HCT116 (cell line): ENCODE measurements around the gene FTO. TPM values are rescaled to one million over a fixed set of nuclear protein-coding genes. Genes with fewer than 3 reads are reported as not detected.

ENCODE experiments used
- ATAC-seq: fragments of 200-7000 bp; cut with Tn5 transposase; 2 replicates; pipeline ENCODE4 v1.9.1; 2020; ENCODE audit warnings: mild to moderate bottlenecking, moderate library complexity
- BruUV-seq: library from RNA; stranded (reverse); fragments of 400-500 nt; replicated peaks from 2 replicates; lab custom pipeline; 2021; lab: Mats Ljungman, UMichigan
- CTCF ChIA-PET: fragments of 300-600 bp; sonication (Branson Sonifier 250); formaldehyde crosslinking; loops from one replicate; lab custom pipeline; 2021; ENCODE audit warnings: antibody characterized with exemption; lab: Charles Lee
- POLR2A ChIA-PET: fragments of 300-600, 350-600 bp; sonication (Branson Sonifier 250); formaldehyde crosslinking; loops from one replicate; lab custom pipeline; 2021; ENCODE audit warnings: antibody characterized with exemption; lab: Charles Lee
- RAD21 ChIA-PET, 2 experiments: fragments of 300-600 bp; sonication (Branson Sonifier 250); formaldehyde crosslinking; loops; one replicate each; lab custom pipeline; 2023; ENCODE audit warnings: low total read pairs in 2 of 2; ENCODE audit not compliant: uncharacterized antibody in 2 of 2, unreplicated experiment in 2 of 2, low non-redundant PET in 1 of 2; lab: Charles Lee
- DNase-seq: peaks from one replicate; pipeline ENCODE4 v3.0.0-alpha.2; 2010; ENCODE audit warnings: low read depth, low spot score
- H2AFZ ChIP-seq: fragments of 200-600 bp; shearing (Covaris generic), sonication (generic); 2 replicates; pipeline ENCODE4 v1.6.1; 2017; ENCODE audit warnings: low read depth, mixed run types, mixed read lengths, antibody characterized with exemption, low read length; ENCODE audit not compliant: poor library complexity, severe bottlenecking
- H3K27ac ChIP-seq: 2 replicates; pipeline ENCODE4 v1.5.1; 2012; ENCODE audit warnings: low read depth, low read length
- H3K27me3 ChIP-seq: fragments of 200-600 bp; sonication (generic); 2 replicates; pipeline ENCODE4 v1.6.1; 2016; ENCODE audit warnings: mixed run types, low read length, mixed read lengths; ENCODE audit not compliant: insufficient read depth
- H3K36me3 ChIP-seq, 2 experiments: fragments of 200-500 bp in 1 of 2; fragments of 200-600 bp in 1 of 2; sonication (Bioruptor generic) in 1 of 2; sonication (generic) in 1 of 2; 2 replicates each; pipeline versions ENCODE4 v1.5.1 to v1.6.1; 2014 to 2016; ENCODE audit warnings: low read length in 2 of 2, inconsistent platforms in 1 of 2, mixed read lengths in 1 of 2, mixed run types in 1 of 2; ENCODE audit not compliant: insufficient read depth in 2 of 2, control insufficient read depth in 1 of 2
- H3K4me1 ChIP-seq, 2 experiments: fragments of 200-600 bp in 1 of 2; sonication (generic) in 1 of 2; 2 replicates each; pipeline versions ENCODE4 v1.5.1 to v1.6.1; 2012 to 2017; ENCODE audit warnings: low read length in 2 of 2, inconsistent platforms in 1 of 2, mild to moderate bottlenecking in 1 of 2, mixed read lengths in 1 of 2, mixed run types in 1 of 2, moderate library complexity in 1 of 2; ENCODE audit not compliant: insufficient read depth in 2 of 2, control insufficient read depth in 1 of 2
- H3K4me2 ChIP-seq: fragments of 200-600 bp; sonication (generic); 2 replicates; pipeline ENCODE4 v1.6.1; 2017; ENCODE audit warnings: mixed run types, low read length, mixed read lengths
- H3K4me3 ChIP-seq, 2 experiments: fragments of 200-600 bp in 1 of 2; sonication (generic) in 1 of 2; replicated peaks in 1 of 2; 2 replicates each; pipeline ENCODE4 v1.5.1; 2011 to 2016; ENCODE audit warnings: low read length in 2 of 2, control low read depth in 1 of 2, low read depth in 1 of 2, mild to moderate bottlenecking in 1 of 2, mixed read lengths in 1 of 2, mixed run types in 1 of 2
- H3K79me2 ChIP-seq: fragments of 200-600 bp; sonication (generic); 2 replicates; pipeline ENCODE4 v1.6.1; 2017; ENCODE audit warnings: mild to moderate bottlenecking, mixed run types, low read length, moderate library complexity, mixed read lengths; ENCODE audit not compliant: insufficient read depth
- H3K9ac ChIP-seq: fragments of 200-600 bp; sonication (generic); 2 replicates; pipeline ENCODE4 v1.6.1; 2016; ENCODE audit warnings: low read length, mixed read lengths
- H3K9me2 ChIP-seq: fragments of 200-600 bp; sonication (generic), shearing (Covaris generic); 2 replicates; pipeline ENCODE4 v1.6.1; 2017; ENCODE audit warnings: mixed run types, mild to moderate bottlenecking, moderate library complexity; ENCODE audit not compliant: insufficient read depth
- H3K9me3 ChIP-seq, 2 experiments: fragments of 200-500 bp in 1 of 2; fragments of 200-600 bp in 1 of 2; sonication (Bioruptor generic) in 1 of 2; sonication (generic) in 1 of 2; 2 replicates each; pipeline ENCODE4 v1.6.1; 2014 to 2017; ENCODE audit warnings: low read length in 2 of 2, mixed read lengths in 2 of 2, inconsistent platforms in 1 of 2, low read depth in 1 of 2, mild to moderate bottlenecking in 1 of 2, mixed run types in 1 of 2, moderate library complexity in 1 of 2; ENCODE audit not compliant: control insufficient read depth in 1 of 2, insufficient read depth in 1 of 2
- H4K20me1 ChIP-seq: fragments of 200-600 bp; sonication (generic), shearing (Covaris generic); 2 replicates; pipeline ENCODE4 v1.6.1; 2017; ENCODE audit warnings: mixed run types, mild to moderate bottlenecking, moderate library complexity; ENCODE audit not compliant: insufficient read depth
- EGR1 ChIP-seq: IDR thresholded peaks from 2 replicates; pipeline ENCODE4 v1.6.1; 2012; ENCODE audit warnings: low read depth
- EZH2 ChIP-seq: fragments of 200-600 bp; sonication (generic); IDR thresholded peaks from 2 replicates; pipeline ENCODE4 v1.6.1; 2017; ENCODE audit warnings: antibody characterized with exemption, mixed run types
- EZH2phosphoT487 ChIP-seq: fragments of 200-600 bp; IDR thresholded peaks from 2 replicates; pipeline ENCODE4 v1.6.1; 2018; ENCODE audit warnings: antibody characterized with exemption, borderline replicate concordance
- POLR2AphosphoS5 ChIP-seq: IDR thresholded peaks from 2 replicates; pipeline ENCODE4 v1.6.1; 2011; ENCODE audit warnings: mild to moderate bottlenecking, low read depth, low read length, moderate library complexity
- RAD21 ChIP-seq: IDR thresholded peaks from 2 replicates; pipeline ENCODE4 v1.6.1; 2012; ENCODE audit warnings: low read depth, mild to moderate bottlenecking
- SIN3A ChIP-seq: IDR thresholded peaks from 2 replicates; pipeline ENCODE4 v1.6.1; 2012; ENCODE audit warnings: low read depth
- SP1 ChIP-seq: IDR thresholded peaks from 2 replicates; pipeline ENCODE4 v1.6.1; 2012; ENCODE audit warnings: low read depth
- SRF ChIP-seq: IDR thresholded peaks from 2 replicates; pipeline ENCODE4 v1.6.1; 2012; ENCODE audit warnings: low read depth
- YY1 ChIP-seq: IDR thresholded peaks from 2 replicates; pipeline ENCODE4 v1.6.1; 2011; ENCODE audit warnings: low read length, low read depth, moderate library complexity, mild to moderate bottlenecking; ENCODE audit not compliant: insufficient replicate concordance; ENCODE audit errors: extremely low read depth
- ZFX ChIP-seq: fragments of 450-650 bp; IDR thresholded peaks from 2 replicates; pipeline ENCODE4 v1.6.1; 2017
- ZNF274 ChIP-seq: fragments of 200-500 bp; sonication (Bioruptor generic); IDR thresholded peaks from 2 replicates; pipeline ENCODE4 v1.6.1; 2014; ENCODE audit warnings: mild to moderate bottlenecking, low read depth, low read length, inconsistent platforms
- intact Hi-C: fragments of 100-400 bp; cut with micrococcal nuclease; formaldehyde crosslinking; loops from 2 replicates; pipeline ENCODE4 v1.10.0; 2022
- total RNA-seq: library from RNA; stranded (reverse); gene quantifications from one replicate; pipeline ENCODE4 v1.2.1, GENCODE V29; 2021; ENCODE audit not compliant: unreplicated experiment
- TF ChIP-seq, protein P1 (sequence below): IDR thresholded peaks from 2 replicates; pipeline ENCODE4 v1.6.1; 2012
- TF ChIP-seq, protein P2 (sequence below), 3 experiments: fragments of 200-600 bp in 1 of 3; sonication (generic) in 1 of 3; IDR thresholded peaks in 2 of 3; conservative IDR thresholded peaks in 1 of 3; 2 replicates each; pipeline ENCODE4 v1.5.1; 2012 to 2017; ENCODE audit warnings: low read depth in 2 of 3, low read length in 2 of 3, antibody characterized with exemption in 1 of 3, borderline replicate concordance in 1 of 3, control low read depth in 1 of 3, mild to moderate bottlenecking in 1 of 3, mixed read lengths in 1 of 3, mixed run types in 1 of 3, moderate library complexity in 1 of 3; ENCODE audit not compliant: insufficient read depth in 1 of 3

The FTO gene
- total RNA-seq, 1 experiment from 2014 or later, result 55.2 TPM

DNA sequence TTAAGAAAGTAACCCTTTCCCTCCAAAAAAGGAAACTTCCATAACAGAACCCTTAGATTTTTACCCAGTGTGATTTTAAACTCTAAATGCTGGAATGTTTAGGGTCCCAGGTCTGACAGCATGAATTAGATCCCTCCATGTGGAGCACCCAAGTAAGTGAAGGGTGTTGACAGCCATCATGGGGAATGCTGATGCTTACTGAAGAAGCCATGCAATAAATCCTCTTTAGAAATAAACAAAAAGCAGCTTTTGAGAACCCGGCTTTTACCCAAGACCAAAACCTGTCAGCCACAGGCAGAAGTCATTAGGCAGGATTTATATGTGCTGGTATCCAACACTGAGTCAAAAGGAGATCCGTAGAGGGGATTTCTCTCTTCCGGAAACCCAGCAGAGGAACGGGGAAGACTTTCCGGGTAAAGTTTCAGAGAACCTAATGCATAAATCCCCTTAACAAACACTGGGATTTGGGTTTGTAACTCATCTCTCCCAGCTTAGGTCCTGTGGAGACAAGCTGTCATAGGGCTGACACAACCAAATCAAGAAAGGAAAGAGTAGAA lies 295.1 kb downstream of the FTO start:
- CTCF ChIA-PET, result no interaction called here

More for the DNA sequence above, 295.1 kb downstream of the FTO start:
- Histone ChIP-seq H3K4me3 (no peak overlapping the region), H3K4me2 (no peak overlapping the region), H2AFZ (no peak overlapping the region), H3K9me3 (no peaks in the 10 kb centered on the region), H3K27me3 (no peaks in the 10 kb centered on the region), H3K9ac (no peak overlapping the region), H3K27ac (no peak overlapping the region), H3K79me2 (no peaks in the 10 kb centered on the region), H3K4me1 (no peaks in the 10 kb centered on the region), H3K36me3 (no peaks in the 10 kb centered on the region), H3K9me2 (no peaks in the 10 kb centered on the region), H4K20me1 (no peaks in the 10 kb centered on the region)
- ChIA-PET POLR2A (no interaction called here), RAD21 (no interaction called here)
- no peak for ATAC-seq
- intact Hi-C loops, result no loop called here
- no TSS peak for BruUV-seq
- DNase-seq, result no peak
- TF ChIP-seq ZFX (no peak), SP1 (no peak), EZH2 (no peak), EGR1 (no peak), RAD21 (no peak), EZH2phosphoT487 (no peak), SIN3A (no peak), SRF (no peak), ZNF274 (no peak), YY1 (no peak), POLR2AphosphoS5 (no peak)
- TF ChIP-seq, protein P1, sequence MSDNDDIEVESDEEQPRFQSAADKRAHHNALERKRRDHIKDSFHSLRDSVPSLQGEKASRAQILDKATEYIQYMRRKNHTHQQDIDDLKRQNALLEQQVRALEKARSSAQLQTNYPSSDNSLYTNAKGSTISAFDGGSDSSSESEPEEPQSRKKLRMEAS, result no peak
- TF ChIP-seq, protein P2, sequence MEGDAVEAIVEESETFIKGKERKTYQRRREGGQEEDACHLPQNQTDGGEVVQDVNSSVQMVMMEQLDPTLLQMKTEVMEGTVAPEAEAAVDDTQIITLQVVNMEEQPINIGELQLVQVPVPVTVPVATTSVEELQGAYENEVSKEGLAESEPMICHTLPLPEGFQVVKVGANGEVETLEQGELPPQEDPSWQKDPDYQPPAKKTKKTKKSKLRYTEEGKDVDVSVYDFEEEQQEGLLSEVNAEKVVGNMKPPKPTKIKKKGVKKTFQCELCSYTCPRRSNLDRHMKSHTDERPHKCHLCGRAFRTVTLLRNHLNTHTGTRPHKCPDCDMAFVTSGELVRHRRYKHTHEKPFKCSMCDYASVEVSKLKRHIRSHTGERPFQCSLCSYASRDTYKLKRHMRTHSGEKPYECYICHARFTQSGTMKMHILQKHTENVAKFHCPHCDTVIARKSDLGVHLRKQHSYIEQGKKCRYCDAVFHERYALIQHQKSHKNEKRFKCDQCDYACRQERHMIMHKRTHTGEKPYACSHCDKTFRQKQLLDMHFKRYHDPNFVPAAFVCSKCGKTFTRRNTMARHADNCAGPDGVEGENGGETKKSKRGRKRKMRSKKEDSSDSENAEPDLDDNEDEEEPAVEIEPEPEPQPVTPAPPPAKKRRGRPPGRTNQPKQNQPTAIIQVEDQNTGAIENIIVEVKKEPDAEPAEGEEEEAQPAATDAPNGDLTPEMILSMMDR (IDR thresholded peaks at IDR 0.05 in 2 of 3, conservative IDR thresholded peaks at IDR 0.05 in 1 of 3; ENCODE audit: borderline replicate concordance in 1 of 3, insufficient read depth in 1 of 3, low read depth in 2 of 3, low read length in 2 of 3), result no peak
